NCI-H748 (cell line): ENCODE results near the gene MAP7D1.

Experiments used
- DNase-seq: peaks from one replicate; lab custom pipeline; 2025; ENCODE audit not compliant: unreplicated experiment; lab: John Stamatoyannopoulos, UW

MAP7D1 gene

DNA sequence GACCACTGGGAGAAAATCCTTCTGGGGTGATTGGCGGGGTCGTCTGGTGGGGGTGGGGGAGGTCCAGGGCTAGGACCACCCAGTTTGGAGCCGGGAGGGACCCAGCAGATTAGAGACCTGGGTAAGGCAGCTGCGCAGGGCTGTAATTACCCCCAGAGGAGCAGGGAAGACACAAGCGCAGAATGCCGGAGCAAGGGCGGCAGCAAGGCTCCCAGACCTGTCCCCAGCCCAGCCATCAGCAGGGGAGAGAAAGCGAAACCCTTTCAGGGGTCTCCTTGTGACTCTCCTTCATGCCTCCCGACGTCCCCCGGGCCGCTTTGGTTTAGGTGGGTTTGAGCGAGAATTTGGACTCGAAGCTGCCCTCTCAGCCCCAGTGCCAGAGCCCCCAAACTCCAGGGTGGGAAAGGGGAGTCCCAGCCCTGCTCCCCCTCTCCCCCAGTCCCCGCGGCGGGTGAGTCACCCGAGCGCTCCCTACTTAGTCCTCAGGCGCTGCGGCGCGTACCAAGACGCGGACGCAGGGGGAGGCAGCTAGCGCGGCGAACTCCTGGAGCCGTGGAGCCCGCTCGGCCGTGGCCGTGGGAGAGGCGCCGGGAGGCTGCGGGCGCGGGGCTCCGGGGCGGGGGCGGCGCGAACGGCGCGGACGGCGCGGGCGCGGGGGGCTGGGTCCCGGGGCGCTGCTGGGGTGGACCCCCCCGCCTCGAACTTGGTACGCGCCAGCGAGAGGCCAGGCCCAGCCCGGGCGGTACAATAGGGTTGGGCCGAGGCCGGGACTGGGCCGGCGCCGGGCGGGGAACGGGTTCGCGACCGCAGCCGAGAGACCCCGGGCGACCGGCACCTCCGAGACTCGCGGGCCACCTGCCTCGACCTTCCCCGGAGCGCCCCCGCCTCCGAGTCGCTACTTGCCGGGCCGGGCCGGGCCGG, at the start of gene MAP7D1:
MAP7D1 (plus strand) TSS at position 753 of the 921 bp plus-strand sequence. CDS start 258 bp downstream, outside the sequence.
- DNase-seq = peak; percentile 78

- DNase-seq = no peak
Measured at GRCh38 chr1:36106269-36106668, 49.7 kb upstream of the MAP7D1 start.

DNA sequence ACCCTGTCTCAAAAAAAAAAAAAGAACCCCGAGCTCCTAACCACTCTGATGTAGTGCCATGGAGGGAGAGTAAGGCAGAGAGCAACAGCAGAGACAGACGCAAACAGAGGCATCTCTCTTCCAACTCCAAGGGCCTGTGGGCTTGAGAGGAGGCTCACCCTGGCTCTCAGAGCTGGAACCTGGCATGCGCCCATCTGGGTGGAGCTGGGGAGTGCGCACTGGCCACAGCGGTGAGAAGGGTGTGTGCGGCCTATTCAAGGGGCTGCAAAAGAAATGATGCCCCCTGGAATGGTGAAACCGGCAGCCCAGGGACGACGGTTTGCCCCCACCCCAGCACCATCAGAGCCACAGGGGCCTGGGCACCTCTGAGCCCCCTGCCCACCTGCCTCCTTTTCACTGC, 48.6 kb upstream of the MAP7D1 start:
- no peak for DNase-seq

GRCh38 chr1:36108314-36108713, 47.6 kb upstream of the MAP7D1 start:
- no peak for DNase-seq

DNA sequence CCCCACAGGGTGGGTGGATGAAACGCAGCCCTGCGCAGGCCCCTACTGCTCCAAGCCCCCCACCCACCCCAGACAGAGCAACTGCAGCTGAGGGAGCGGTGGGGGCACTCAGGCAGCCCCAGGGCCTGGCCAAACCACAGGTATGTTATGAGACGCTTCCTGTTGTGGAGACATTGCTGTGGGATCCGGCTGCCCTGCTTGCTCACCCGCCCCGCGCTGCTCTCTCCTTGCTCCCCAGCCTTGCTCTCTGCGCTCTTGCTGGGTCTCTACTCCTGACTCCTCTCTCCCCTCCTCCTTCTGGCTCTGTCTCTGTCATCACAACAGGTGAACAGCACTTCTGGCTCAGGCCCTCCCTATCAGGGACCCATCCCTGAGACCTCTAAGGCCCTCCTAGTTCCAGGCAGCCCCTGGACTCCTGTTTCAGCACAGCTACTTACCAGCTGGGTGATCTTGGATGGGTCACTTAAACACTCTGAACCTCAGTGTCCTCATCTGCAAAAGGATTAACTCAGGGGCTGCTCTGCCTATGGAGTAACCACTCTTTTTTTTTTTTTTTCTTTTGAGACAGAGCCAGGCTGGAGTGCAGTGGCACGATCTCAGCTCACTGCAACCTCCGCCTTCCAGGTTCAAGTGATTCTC, 46.8 kb upstream of the MAP7D1 start:
- no peak for DNase-seq

- no peak for DNase-seq
Measured at GRCh38 chr1:36111151-36111550, 44.8 kb upstream of the MAP7D1 start.

GRCh38 chr1:36112823-36113222, 43.1 kb upstream of the MAP7D1 start:
- no peak for DNase-seq

- DNase-seq = no peak
Measured at GRCh38 chr1:36114371-36114770, 41.6 kb upstream of the MAP7D1 start.

- peak; percentile 4 for DNase-seq
Measured at GRCh38 chr1:36115200-36115669, 40.7 kb upstream of the MAP7D1 start.

GRCh38 chr1:36115931-36116330, 40.0 kb upstream of the MAP7D1 start:
- no peak for DNase-seq

- no peak for DNase-seq
Measured at GRCh38 chr1:36116901-36117300, 39.1 kb upstream of the MAP7D1 start.

DNA sequence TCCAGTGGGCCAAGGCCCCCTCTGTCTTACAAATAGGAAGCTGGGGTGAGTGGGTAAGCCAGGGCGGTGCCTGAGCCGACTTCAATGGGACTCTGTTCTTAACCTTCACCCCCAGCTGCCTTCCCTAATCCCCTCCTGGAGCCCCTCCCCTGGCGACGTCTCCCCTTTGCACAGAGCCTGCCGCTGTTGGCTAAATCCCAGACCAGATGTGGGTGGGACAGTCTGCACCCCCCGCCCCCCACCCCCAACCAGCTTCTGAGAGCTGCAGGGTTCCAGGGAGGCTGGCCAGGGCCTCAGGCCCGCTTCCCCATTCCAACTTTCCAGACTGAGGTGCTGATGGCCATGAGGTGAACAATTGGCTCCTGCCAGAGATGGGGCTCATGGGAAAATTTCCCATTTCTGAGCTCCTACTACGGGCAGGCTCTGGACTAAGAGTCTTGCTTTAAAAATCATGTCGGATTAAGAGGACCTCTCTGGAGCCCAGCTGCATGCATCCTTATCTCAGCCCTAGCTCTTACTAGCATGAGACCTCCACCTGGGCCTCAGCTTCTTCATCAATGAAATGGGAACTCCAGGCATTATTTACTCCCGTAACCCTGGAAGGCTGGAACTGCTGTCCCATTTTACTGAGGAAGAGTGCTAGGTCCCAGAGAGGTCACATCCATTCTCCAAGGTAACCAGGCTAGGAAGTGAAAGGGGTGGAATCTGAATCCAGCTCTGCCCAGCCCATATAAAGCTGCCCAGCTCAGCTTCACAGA, 37.3 kb upstream of the MAP7D1 start:
- no peak for DNase-seq

- no peak for DNase-seq
Measured at GRCh38 chr1:36119456-36119855, 36.5 kb upstream of the MAP7D1 start.

DNA sequence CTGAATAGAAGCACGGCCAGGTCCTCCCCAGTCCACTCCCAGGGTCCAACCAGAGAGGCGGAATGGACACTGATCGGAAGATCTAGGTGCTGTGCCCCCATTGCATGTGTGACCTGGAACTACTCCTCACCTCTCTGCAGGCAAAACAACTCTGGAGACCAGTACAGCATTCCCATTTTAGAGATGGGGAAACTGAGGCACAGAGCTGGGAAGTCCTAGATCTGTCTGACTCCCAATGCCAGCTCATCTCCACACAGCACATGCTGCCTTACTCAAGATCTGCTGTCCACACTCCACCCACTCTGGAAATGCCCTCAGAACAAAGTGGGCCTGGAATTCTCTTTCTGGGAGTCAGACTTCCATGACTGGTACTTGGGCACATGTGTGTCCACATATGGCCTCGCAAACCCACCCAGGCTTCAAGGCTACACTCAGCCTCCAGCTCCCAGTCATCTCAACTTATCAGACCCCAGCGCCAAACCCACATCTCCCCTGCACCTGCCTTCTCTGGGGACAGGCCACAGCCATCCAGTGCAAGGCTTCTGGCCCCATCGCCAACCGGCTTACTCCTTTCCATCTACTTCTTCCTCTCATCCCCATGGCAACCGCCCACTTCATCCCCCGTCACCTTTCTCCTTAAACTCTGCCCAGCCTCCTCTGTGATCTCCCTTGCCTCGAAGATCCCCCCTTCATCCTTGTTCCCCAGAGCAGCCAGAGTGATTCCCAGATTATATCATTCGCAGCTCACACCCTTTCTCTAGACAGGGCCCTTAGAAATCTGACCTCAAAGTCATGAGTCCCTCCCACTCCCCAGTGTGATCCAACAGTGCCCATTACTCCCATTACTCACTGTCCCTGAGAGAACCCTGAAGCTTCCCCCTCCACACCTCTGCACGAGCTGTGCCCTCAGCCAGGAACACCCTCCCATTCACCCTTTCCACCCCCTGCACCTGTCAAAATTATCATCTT, 33.6 kb upstream of the MAP7D1 start:
- DNase-seq = no peak

- no peak for DNase-seq
Measured at GRCh38 chr1:36123356-36123755, 32.6 kb upstream of the MAP7D1 start.

DNA sequence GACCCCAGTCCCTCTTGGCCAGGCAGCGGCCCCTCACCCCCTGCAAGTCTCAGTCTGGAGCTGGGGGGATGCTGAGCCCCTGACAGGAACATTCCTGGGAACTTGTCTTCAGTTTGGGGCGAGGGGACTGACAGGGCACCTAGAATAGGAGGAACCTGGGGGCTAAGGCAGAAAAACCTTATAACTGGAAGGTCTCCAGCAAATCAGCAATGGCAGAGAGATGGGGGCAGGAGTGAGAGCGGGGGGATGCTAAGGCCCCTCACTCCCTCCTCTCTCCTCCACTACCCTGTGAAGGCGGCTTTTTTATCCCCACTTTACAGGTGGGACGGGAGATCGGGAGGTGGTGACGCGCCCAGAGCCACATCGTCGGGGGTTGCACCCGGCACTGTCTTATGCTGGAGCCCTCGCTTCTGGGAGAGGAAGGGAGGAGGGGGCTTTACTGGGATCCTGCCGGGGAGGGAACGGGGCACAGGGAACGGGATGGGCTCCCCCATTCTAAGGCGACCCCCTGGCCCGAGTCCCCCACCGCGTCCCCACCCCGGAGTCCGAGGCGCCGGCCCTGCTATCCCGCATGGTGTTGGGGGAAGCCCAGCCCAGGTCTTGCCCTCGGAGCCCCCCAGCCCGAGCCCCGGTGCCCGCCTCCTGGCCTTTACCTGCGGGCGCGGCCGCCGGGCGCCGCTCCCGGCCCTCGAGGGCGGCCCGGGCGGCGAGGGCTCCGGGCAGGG, 31.4 kb upstream of the MAP7D1 start:
- no peak for DNase-seq

DNA sequence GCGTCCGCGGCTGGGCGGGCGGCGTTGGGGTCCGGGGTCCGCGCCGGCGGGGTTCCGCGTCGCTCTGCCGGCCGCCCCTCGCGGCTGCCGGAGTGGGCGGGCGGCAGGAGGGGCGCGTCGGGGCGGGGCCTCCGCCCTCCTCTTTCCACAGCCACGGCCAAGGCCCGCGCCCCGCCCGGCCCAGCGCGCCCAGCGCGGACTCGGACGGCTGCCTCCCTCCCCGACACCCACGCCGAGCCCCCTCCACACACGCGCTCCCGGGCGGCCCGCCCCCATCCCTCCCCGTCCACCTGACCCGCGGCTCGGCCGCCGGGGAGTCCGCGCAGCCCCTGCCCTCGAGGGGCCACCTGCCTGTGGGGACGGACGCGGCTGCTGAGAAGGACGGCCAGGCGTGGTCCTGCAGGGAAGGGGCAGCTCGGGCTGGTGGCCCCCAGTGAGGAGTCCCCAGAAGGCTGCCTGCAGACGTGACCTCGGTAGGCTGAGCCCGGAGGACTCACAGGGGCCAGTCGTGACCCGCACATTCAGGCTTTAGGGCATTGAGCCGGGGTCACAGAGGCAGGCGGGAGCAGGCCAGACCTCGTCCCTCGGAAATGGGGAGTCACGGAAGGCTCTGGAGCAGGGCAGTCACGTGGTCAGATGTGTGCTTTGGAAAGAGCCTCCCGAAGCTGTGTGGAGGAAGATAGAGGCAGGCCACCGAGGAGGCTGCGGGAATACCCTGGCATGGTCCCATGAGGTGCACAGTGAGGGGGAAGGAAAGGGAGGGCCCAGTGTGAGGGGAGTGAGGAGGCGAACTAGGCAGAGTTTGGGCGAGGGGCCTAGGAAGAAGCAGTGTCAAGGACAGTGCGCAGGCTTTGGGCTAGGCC, 30.6 kb upstream of the MAP7D1 start, which contains the start of gene COL8A2:
COL8A2 (minus strand) TSS at position 94 of the 863 bp plus-strand sequence. CDS start 24,980 bp downstream, outside the sequence.
- DNase-seq = peak; percentile 17

DNA sequence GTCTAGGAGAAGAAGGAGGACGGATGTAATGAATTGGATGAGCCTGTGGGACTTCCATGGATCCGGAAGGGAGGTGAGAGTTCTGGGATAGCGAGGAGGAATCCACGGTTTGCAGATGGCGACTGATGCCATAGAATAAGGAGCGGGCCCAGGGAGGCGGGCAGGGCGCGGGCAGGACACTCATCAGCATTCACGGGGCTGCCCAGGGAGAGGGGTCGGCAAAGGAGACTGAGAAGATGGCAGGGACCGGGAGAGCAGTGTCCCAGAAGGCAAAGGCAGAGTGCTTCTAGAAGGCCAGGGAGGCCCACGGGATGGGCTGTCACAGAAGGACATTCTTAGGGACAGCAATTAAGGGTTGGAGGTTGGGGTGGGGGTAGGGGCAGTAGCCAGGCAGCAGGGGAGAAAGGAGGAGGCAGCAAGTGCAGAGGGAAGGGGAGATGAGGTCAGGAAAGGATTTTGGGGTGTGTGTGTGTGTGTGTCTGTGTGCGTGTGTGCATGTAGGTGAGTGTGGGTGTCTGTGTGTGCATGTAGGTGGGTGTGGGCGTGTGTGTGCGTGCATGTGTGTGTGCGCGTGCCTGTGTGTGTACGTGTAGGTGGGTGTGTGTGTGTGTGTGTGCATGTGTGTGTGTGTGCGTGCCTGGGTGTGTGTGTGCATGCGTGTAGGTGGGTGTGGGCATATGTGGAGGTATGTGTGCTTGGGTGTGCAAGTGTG, 29.8 kb upstream of the MAP7D1 start:
- no peak for DNase-seq
